Neuron (in vitro differentiated cells): ENCODE data around the gene STRIP2.

Experiments used
- H2AFZ ChIP-seq: one replicate; pipeline ENCODE4 v1.6.1; 2013; ENCODE audit warnings: low read depth, mild to moderate bottlenecking, inconsistent platforms, low read length, moderate library complexity
- H3K27me3 ChIP-seq: one replicate; pipeline ENCODE4 v1.6.1; 2013; ENCODE audit warnings: low read length; ENCODE audit not compliant: insufficient read depth
- H3K36me3 ChIP-seq: one replicate; pipeline ENCODE4 v1.6.1; 2013; ENCODE audit warnings: low read length; ENCODE audit not compliant: insufficient read depth
- H3K4me1 ChIP-seq: one replicate; pipeline ENCODE4 v1.6.1; 2013; ENCODE audit warnings: low read length; ENCODE audit not compliant: insufficient read depth
- H3K4me3 ChIP-seq: 2 replicates; pipeline ENCODE4 v1.5.1; 2013; ENCODE audit warnings: mild to moderate bottlenecking, low read length, moderate library complexity
- H3K9me3 ChIP-seq: one replicate; pipeline ENCODE4 v1.6.1; 2013; ENCODE audit warnings: low read length

Gene STRIP2, protein sequence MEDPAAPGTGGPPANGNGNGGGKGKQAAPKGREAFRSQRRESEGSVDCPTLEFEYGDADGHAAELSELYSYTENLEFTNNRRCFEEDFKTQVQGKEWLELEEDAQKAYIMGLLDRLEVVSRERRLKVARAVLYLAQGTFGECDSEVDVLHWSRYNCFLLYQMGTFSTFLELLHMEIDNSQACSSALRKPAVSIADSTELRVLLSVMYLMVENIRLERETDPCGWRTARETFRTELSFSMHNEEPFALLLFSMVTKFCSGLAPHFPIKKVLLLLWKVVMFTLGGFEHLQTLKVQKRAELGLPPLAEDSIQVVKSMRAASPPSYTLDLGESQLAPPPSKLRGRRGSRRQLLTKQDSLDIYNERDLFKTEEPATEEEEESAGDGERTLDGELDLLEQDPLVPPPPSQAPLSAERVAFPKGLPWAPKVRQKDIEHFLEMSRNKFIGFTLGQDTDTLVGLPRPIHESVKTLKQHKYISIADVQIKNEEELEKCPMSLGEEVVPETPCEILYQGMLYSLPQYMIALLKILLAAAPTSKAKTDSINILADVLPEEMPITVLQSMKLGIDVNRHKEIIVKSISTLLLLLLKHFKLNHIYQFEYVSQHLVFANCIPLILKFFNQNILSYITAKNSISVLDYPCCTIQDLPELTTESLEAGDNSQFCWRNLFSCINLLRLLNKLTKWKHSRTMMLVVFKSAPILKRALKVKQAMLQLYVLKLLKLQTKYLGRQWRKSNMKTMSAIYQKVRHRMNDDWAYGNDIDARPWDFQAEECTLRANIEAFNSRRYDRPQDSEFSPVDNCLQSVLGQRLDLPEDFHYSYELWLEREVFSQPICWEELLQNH

DNA sequence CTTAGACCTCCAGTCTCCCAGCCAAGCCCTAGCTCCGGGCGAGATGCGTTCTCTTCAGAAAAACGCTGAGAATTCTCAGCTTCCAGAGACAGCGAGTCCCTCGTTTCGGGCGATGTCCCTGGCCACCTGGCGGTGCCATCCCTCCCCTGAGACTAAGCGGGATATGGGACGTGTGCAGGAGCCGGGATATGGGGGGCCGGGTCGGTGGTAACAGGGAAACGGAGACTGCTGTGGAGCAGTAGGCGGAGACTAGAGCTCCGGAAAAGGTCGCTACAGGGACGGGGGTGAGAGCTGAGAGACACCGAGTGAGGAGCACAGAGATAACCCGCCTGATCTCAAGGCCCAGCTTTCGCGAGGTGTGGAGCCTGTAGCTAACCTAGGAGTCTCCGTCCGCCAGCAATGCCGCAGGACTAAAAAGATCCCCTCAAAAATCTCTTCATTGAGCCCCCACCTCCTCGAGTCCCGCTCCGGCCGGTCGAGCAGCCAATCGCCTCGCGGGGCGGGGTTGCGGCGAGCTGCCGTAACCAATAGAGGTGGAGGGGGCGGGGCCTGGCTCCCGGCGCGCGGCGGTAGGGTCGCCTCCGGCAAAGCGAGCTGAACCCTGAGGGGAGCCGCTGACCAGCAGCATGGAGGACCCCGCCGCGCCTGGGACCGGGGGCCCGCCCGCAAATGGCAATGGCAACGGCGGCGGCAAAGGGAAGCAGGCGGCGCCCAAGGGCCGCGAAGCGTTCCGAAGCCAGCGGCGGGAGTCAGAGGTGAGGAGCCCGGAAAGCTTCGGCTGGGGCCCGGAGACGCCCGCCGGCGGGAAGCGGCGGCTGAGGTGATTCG lies at the start of gene STRIP2:
Gene STRIP2, plus strand, starts transcription at position 586 of the 828 bp plus-strand sequence. Its CDS starts 41 bp downstream, at position 627.
- Histone ChIP-seq H3K4me3 (peak within 1 kb of the TSS; percentile 62), H3K27me3 (no peaks in the 10 kb centered on the region), H3K9me3 (no peaks in the 10 kb centered on the region), H3K36me3 (peaks cover 10% of the 10 kb centered on the region), H2AFZ (peak within 1 kb of the TSS; percentile 81), H3K4me1 (peaks cover 11% of the 10 kb centered on the region)

- Histone ChIP-seq H3K9me3 (no peaks in the 10 kb centered on the region), H3K4me3 (no peak overlapping the region), H2AFZ (no peak overlapping the region), H3K4me1 (no peaks in the 10 kb centered on the region), H3K36me3 (peaks cover 66% of the 10 kb centered on the region), H3K27me3 (no peaks in the 10 kb centered on the region)
Observed at GRCh38 chr7:129385116-129385515, 49.1 kb upstream of the STRIP2 start.

- no peak overlapping the region for H3K4me3 ChIP-seq
- peaks cover 66% of the 10 kb centered on the region for H3K36me3 ChIP-seq
- no peaks in the 10 kb centered on the region for H3K9me3 ChIP-seq
- no peaks in the 10 kb centered on the region for H3K4me1 ChIP-seq
- H2AFZ ChIP-seq, result no peak overlapping the region
- H3K27me3 ChIP-seq, result no peaks in the 10 kb centered on the region
Observed at GRCh38 chr7:129385598-129385997, 48.6 kb upstream of the STRIP2 start.

DNA sequence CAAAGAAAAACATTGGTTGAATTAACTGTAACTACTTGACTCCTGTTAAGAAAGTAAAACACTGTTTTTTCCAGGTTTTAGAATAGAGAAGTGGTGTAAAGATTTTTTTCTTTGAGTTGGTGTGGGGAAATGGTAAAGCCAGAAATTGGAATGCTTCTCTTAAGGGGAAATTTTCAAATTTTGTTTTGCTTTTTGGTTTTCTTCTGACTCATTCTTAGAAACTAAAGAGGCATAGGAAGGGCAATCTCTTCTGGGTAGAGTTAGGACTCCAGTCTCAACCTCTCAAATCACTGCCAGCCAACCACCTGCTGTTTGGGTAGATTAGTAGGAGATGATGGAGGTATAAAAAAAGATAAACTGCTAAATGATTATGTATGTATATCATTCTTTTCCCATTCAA lies 47.7 kb upstream of the STRIP2 start:
- Histone ChIP-seq H3K9me3 (no peaks in the 10 kb centered on the region), H3K27me3 (no peaks in the 10 kb centered on the region), H2AFZ (no peak overlapping the region), H3K36me3 (peaks cover 65% of the 10 kb centered on the region), H3K4me1 (no peaks in the 10 kb centered on the region), H3K4me3 (no peak overlapping the region)

- peaks cover 67% of the 10 kb centered on the region for H3K36me3 ChIP-seq
- no peaks in the 10 kb centered on the region for H3K27me3 ChIP-seq
- H3K4me1 ChIP-seq, result no peaks in the 10 kb centered on the region
- H3K9me3 ChIP-seq, result no peaks in the 10 kb centered on the region
- no peak overlapping the region for H3K4me3 ChIP-seq
- no peak overlapping the region for H2AFZ ChIP-seq
Observed at GRCh38 chr7:129387537-129387936, 46.7 kb upstream of the STRIP2 start.

- Histone ChIP-seq H3K36me3 (peaks cover 68% of the 10 kb centered on the region), H3K4me3 (no peak overlapping the region), H3K4me1 (no peaks in the 10 kb centered on the region), H3K9me3 (no peaks in the 10 kb centered on the region), H2AFZ (no peak overlapping the region), H3K27me3 (no peaks in the 10 kb centered on the region)
Observed at GRCh38 chr7:129388333-129389098, 45.7 kb upstream of the STRIP2 start.

DNA sequence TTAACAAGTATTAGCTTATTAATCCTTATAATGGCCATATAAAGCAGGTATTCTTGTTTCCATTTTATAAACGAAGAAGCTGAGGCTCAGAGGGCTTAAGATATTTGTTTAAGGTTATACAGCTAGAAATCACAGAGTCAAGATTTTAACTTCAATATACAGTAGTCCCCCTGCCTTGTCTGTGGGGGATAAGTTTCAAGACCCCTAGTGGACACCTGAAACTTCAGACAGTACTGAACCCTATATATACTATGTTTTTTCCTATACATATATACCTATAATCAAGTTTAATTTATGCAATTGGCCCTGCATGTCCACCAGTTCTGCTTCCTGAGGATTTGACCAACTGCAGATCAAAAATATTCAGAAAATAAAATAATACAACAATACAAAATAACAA lies 44.4 kb upstream of the STRIP2 start:
- Histone ChIP-seq H3K9me3 (no peaks in the 10 kb centered on the region), H2AFZ (no peak overlapping the region), H3K27me3 (no peaks in the 10 kb centered on the region), H3K36me3 (peaks cover 67% of the 10 kb centered on the region), H3K4me3 (no peak overlapping the region), H3K4me1 (no peaks in the 10 kb centered on the region)

GRCh38 chr7:129390314-129390713 lies 43.9 kb upstream of the STRIP2 start:
- Histone ChIP-seq H2AFZ (no peak overlapping the region), H3K27me3 (no peaks in the 10 kb centered on the region), H3K4me3 (no peak overlapping the region), H3K36me3 (peaks cover 68% of the 10 kb centered on the region), H3K4me1 (no peaks in the 10 kb centered on the region), H3K9me3 (no peaks in the 10 kb centered on the region)

DNA sequence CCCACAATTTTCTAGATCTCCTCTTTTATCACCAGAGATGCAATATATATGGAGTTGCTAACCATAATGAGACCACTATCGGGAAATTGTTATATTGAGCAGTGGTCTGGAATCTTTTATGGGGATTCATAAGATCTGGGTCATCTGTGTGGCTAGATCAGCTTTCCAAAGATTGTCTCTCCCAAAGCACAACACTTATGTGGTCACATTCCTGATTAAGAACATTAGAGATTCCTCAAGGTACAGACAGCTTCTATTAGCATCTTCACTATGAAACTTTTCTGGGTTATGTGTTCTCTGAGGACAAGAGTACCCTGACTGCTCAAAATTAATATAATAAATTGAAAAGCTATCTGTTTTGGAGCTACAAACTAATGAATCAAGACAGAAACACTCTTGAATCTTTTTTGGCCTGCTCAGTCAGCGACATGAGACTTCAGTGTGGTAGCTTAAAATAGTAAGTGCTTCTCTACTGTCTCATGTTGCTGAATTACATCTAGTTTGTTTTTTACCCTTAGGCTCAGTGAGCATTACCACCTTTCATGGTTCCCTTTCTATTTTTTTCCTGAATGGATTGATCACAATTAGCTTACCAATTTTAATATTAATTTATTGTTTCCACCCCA lies 42.6 kb upstream of the STRIP2 start:
- peaks cover 74% of the 10 kb centered on the region for H3K36me3 ChIP-seq

GRCh38 chr7:129393255-129393654 lies 41.0 kb upstream of the STRIP2 start:
- Histone ChIP-seq H3K9me3 (no peaks in the 10 kb centered on the region), H3K4me3 (no peak overlapping the region), H3K4me1 (no peaks in the 10 kb centered on the region), H2AFZ (no peak overlapping the region), H3K36me3 (peaks cover 79% of the 10 kb centered on the region), H3K27me3 (no peaks in the 10 kb centered on the region)

More for the DNA sequence above, 42.6 kb upstream of the STRIP2 start:
- Histone ChIP-seq H3K4me1 (no peaks in the 10 kb centered on the region), H3K9me3 (no peaks in the 10 kb centered on the region), H2AFZ (no peak overlapping the region), H3K4me3 (no peak overlapping the region), H3K27me3 (no peaks in the 10 kb centered on the region)

- H3K36me3 ChIP-seq, result peaks cover 71% of the 10 kb centered on the region
- H2AFZ ChIP-seq, result no peak overlapping the region
- no peaks in the 10 kb centered on the region for H3K9me3 ChIP-seq
- H3K27me3 ChIP-seq, result no peaks in the 10 kb centered on the region
- no peak overlapping the region for H3K4me3 ChIP-seq
- H3K4me1 ChIP-seq, result no peaks in the 10 kb centered on the region
Observed at GRCh38 chr7:129394101-129394500, 40.1 kb upstream of the STRIP2 start.
